GM21447 (cell line): ENCODE measurements around the gene ST3GAL6.

ENCODE experiments used
- ATAC-seq: cut with Tn5 transposase; IDR thresholded peaks from one replicate; pipeline ENCODE4 v1.9.1; 2021; ENCODE audit not compliant: unreplicated experiment

The ST3GAL6 gene

DNA sequence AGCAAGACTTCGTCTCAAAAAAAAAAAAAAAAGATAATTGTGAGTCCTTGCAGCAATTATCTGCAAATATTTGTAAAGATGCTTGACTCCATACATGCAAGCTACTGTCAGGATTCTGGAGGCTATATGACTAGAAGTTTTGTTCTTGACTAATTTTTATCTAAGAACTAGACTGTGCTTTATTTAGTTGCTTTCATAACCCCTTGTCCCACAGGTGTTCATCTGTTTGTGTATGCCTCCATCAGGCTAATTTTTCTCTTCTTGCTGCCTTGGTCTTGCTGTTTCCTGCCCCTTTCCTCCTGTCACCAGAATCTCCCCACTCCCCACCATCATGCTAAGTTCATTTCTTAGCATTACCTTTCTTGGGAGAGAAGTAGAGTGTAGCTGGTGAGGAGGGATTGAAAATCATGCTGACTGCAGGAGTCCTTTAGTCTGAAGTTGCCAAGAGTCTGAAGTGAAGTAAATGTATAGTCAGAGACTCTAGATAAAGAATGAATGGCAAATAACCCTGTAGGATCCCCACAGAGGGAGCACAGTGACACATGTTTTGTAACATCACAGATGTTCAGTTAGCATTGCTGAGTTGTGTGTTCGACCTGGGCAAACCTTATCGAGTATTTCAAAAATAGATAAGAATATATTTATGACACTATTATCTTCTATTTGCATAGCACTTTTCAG, 12.5 kb downstream of the ST3GAL6 start:
- ATAC-seq: no peak

DNA sequence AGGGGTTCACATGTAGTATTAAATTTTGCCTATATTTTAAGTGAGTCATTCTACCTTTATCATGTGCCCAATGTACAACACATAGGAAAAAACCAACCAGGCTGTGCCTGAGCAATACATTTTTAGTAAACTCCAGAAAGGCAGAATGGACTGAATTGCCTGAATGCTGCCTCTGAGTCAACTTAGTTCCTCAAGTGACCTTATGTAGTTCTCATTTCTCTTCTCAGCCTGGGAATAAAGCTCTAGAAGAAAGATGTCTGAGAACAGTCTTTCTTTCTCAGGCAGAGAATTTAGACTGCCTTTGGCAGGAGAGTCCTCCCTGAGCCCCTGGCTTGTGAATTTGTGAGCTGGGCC, 13.0 kb downstream of the ST3GAL6 start:
- ATAC-seq: no peak

DNA sequence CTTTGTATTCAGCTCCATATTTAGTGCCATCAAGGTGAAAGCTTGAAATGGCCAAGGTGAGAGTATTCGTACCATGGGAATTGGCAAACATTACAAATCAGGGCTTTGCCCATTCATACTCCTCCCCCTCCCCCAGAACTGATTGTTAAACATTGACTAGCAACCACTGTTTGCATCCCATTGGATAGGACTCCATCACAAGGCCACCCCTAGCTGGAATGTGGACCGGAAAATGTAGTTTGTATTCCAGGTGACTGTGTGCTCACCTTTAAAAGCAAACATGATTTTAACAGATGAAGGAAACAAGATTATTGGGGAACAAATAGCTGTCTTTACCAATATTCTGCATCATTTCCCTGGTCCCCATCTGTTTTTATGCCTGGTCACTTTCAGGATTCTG, 14.1 kb downstream of the ST3GAL6 start:
- no peak for ATAC-seq

DNA sequence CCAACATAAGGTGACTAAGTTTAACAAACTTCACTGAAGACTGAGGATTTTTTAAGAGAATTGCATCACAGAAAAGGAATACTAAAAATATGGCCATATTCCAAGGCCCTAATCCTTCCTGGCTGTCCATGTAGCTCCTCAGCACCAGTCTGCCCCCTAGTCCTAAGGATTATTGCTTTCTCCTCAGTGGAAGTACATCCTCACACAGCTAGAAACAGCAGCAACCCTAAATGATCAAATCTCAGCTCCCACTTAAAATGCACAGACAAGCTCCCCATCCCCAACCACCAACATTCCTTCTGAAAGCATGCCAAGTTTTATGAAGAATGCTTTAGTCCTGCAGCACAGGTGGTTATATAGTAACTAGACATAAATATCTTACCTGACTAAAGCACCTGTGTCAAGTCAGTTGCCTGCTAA, 14.7 kb downstream of the ST3GAL6 start:
- ATAC-seq: no peak

DNA sequence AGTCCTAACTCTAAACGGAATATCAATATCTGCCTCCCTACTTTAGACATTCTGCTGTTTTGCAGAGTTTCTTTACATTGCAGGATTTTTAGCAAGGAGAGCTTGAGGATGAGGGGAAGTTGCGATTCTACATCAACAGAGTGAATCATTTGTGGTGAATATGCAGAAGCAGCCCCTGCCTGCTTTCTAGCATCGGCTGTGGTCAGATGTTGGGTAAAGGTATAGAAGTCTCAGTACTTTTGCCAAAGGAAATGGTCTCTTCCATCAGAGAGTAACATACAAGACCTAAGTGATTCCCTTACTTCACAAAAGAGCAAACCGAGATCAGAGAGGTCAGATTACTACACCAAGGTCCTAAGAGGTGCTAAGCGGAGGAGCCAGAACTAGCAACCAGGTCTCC, 15.2 kb downstream of the ST3GAL6 start:
- no peak for ATAC-seq

DNA sequence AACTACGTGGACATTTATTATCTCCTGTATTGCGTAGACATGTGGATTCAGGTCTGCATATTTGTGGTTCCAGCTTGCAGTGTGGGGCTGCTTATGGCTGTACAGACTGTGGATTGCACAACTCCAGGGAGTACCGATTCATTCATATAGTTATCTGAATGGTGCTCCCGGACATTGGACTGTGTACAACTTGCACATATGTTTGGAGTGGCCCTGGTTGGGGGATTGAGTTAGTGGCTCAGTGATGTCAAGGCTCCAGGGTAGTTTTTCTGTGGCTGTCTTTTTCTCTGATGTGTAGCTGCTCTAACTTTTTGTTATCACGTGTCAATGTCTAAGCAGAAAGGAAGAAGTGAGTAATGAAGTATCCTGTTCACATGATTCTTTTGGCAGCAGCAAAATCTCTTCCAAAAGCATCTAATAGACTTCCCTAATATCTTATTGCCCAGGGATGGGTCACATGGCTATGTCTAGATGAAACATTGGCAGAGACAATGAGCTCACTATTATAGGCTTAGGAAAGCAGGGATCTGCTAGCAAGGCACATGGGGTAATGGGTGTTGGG, 15.8 kb downstream of the ST3GAL6 start:
- ATAC-seq: no peak

DNA sequence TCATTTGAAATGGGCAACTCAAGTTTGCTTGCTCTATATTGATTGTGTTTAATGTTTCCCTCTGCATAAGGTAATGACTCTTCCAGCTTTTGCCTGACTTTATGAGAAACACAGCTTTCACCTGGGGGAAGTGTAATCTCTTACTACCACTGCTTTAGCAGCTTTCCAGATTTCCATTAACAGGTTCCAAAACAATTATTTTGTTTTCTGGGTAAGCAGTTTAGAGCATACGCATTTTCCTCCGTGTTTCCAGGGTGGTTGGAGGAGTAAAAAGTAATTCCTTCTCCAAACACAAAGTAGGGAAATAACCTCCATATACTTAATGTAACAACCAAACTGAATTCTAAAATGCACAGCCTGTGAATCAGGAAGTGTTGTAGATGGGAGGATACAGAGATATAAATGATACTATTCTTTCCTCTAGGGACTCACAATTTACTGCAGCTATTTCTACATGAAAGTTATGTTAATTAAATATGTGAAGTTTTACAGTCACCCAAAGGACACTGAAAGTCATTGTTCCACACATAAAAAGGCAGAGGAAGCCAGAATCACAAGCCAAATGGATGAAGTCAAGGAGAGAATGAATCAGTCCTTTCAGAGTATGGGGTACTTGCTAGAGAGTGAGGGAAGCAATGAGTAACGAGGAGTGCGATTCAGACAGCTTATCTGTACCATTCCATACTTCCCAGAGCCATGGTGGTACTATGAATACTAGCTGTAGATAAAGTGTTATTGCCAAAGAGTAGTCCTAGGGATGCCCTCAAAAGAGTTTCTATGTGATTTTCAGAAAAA, 16.6 kb downstream of the ST3GAL6 start:
- no peak for ATAC-seq

DNA sequence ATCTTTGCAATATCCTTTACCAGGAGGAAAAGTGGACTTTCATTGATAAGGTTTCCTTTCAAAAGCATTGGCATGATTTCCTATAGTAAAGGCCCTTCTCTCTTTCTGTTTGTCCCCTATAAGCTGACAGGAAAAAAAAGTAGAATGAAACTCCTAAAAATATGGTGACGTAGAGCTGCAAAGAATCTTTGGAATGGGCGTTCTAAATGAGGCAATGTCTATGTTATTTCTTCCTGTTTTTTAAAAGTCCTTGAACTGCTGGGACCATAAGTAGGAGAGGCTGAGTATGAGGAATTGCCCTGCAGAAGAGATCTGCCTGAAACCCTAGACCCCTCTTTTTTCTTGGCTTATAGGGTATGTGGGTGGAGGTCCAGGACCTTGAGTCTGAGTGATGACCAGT, 17.2 kb downstream of the ST3GAL6 start:
- no peak for ATAC-seq

DNA sequence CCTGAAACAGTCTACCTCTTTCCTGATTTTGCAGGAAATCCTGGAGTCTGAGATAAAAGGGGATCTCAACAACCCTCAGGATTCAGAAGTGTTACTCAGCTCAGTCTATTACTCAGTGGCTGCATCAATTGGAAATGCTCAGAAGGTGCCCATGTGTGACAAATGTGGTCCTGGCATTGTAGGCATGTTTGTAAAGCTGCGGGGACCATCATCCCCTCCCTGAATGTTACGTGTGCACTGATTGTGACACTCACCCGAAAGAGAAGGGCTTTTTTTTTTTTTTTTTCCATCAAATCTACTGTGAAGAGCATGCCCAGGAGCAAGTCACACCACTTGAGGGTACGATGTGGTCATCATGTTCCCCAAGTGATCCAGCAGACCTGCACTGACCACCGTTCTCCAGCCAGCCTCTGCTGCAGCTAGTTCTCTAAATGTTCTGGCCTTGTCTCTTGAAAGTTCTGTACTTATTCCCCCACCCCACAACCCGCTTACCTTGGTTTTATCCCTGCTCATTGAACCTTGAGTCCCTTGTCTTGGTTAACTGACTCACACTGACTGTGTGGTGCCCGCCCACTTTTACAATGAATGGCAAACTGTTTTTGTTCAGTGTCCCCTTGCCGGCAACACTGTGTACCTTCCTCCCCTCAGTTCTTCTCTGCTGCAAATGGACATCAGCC, 19.8 kb downstream of the ST3GAL6 start:
- ATAC-seq: no peak

DNA sequence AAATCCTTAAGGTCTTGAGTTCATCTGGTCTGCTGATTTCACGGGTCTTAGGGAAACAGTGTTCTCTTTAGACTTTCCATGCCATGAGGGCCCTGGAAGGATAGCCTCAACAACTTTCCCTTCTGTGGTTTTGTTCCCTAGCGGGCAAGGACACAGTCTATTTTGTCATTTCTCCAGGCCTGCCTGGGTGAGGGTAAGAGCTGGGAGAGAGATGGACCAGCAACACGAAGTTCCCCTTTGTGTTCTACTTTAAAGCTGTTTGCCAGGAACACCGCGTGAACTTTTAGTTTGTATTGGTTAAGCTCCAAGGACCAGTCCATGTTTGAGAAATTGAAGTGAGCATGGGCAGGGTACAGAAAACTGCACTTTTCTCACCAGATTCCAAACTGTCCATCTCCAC, 20.9 kb downstream of the ST3GAL6 start:
- no peak for ATAC-seq

DNA sequence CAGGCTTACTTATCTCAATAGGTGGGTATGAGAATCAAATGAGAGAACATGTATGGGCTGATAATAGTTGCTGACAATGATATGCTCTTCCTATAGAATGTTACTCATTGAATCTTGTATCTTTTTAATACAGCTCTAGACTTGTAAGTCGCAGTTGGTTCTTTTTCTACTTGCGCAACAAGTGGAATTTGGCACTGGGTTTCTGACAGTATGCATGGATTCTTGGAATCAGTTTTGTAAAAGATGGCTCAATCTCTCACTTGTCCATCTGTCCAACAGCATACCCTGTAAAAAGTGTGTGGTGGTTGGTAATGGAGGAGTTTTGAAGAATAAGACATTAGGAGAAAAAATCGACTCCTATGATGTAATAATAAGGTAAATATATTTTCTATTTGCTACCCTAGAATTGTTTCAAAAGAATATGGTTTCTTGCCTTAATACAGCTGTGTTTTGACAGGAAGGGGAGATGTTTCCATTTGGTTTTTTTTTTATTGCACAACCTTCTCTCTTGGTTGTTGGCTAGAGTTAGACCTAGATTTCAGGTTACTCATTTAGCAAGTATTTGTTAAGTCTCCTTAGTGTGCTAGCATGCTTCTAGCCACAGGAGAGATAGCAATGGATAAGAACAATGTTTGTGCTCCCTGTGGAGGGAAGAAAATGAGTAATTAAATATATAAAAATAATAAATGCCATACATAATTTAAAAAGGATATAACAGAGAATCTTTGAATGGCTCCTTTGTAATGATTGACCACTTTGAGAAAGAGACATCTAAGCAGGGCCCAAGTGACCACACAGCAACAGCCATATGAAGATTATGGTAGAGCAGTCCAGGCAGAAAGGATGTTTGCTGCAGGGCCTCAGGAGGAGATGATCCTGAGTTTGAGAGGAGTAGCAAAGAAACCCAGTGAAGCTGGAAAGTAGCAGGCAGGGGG, 21.8 kb downstream of the ST3GAL6 start:
- ATAC-seq: no peak

DNA sequence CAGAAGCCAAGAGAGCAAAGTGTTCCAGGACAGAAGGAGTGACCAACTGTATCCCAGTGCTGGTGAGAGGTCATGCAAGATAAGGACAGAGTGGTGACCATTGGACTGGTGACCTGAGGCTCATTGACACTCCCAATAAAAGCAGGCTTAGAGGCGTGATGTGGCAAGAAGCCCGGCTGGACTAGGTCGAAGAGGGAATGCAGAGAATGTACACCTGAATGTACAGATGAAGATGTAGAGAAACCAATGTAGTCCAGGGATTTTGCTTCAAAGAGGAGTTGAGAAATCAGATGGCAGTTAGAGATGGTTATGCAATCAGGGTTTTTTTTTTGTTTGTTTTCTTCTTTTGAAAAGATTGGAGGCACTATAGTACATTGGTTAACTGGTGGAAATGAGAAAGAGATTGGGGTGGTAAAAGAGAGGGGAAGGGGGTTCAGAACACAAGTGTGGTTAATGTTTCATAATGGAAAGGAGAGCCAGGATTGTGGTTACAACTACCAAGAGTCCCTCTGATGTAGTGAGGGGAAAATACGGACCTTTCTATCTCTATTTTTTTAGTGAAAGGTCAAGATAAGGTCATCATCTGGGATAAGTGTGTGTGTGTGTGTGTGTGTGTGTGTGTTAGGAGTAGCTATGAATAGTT, 23.3 kb downstream of the ST3GAL6 start:
- no peak for ATAC-seq

DNA sequence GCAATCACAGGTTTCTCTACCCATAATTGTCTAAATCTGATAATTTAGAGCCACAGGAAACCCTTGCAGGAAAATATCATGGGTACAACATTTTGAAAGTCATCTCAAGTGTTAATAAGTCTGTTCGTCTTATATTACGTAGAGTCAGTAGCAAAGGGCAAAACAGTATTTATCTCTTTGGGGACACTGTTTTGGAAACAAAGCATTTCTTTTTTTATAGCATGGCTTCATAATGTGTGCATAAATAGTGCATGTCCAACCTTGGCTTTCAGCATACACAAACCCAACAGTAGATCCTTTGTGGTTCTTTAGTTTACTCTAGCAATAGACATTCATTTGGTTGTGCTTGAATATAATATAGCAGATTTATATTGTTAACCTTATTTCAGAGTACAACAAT, 24.0 kb downstream of the ST3GAL6 start:
- no peak for ATAC-seq

DNA sequence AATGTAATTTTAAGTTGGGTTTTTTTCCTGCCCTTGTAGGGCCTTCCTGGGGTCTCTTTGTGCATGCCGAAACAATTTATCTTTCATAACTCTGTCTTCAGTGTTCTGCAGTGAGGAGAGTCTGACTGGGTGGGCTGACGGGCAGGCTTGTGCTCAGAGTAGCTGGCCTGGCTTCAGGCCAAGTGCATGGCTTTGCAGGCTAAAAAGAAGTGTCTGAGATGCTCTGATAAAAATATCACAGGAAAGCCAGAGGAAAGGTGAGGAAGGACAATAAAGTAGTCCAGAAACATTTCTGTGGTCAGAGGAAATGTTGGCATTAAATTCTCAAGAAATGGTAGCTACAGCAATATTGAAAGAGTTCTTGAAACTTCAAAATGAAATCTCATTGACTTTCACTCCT, 25.5 kb downstream of the ST3GAL6 start:
- no peak for ATAC-seq

DNA sequence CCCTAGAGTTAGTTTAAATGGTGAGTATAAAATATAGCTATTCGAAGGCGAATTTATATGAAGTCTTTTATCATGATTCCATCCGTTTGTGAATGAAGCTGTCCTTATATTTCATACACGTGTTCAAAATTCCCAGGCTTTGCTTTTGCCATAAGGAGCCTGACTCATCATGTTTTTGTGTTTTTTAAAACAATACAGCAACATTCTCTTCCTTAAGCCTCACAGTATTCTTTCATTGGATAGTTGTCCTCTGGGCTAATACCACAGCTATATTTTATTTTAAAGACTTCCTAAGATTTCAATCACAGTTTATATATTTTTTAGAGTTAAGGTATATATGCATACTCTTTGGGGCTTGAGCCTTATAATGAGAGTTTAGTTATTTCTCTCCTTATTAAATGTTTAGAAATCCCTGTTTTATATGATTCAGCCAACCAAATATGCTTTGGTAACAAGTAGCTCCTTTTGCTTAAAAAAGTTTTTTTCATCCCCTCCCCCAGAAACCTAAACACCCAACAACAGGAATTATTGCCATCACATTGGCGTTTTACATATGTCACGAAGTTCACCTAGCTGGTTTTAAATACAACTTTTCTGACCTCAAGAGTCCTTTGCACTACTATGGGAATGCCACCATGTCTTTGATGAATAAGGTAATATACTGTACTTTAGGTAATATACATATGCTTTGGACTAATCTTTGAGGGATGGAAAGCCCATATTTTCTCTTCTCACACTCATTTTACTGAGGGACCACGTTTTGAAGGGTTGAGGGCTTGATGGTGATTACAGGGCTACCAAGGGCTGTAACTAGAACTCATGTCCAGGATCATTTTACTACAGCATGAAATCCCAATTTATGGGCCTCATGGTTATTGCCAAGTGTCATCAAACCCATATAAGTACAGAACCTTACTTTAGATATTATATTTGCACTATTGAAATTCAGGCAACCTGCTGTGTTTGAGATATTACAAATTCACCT, 28.5 kb downstream of the ST3GAL6 start:
- ATAC-seq: no peak

DNA sequence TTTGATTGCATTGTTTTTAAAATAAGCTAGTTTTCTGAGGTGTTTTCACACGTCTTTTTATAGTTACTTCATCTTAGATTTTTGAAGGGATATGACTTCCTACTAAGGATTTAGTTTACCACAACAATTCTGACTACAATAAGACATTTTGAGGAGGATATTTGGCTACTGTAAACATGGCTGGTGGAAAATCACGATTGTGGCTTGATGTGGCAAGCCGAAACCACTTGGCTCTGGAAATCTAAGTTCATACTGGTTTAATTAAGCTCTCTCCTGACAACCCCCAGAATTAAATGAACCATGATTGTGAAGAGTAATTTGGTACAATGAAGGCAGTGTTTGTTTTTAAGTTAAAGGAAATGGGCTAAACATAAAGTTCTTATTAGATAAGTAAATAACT, 30.8 kb downstream of the ST3GAL6 start:
- no peak for ATAC-seq

DNA sequence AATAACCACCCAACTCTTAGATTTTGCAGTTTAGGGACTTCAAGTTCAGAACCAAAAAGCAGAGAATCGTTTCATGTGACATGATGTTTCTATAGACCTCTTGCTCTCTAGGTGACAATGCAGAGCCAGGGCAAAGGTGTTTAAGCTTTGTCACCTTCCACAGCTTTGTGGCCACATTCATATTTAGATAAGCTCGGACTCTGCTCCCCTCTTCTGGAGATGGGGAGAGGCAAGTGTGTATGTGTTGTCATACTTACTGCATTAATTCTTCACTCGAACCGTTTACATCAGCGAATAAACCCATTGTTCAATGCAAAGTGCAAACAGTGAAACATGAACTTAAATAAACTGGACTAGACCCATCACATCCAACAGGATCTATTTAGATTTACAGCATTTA, 33.2 kb downstream of the ST3GAL6 start:
- no peak for ATAC-seq

DNA sequence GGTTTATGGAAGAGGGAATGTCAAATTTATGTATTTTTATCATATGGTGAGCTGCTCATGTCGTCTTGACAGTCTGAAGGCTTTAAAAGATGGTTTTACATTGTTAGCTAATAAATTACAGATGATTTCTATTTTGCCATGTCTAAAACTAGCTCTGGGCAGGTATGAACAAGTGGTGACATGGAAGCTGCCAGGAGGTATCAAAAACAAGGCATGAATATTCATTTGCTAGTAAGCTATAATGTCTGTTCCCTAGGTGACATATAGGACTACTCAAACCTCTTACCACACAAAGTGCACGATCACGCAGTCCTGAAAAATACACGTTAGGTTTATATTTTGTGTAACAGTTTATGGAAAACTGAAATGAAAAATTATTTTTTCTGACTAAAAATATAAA, 34.8 kb downstream of the ST3GAL6 start:
- ATAC-seq: no peak

DNA sequence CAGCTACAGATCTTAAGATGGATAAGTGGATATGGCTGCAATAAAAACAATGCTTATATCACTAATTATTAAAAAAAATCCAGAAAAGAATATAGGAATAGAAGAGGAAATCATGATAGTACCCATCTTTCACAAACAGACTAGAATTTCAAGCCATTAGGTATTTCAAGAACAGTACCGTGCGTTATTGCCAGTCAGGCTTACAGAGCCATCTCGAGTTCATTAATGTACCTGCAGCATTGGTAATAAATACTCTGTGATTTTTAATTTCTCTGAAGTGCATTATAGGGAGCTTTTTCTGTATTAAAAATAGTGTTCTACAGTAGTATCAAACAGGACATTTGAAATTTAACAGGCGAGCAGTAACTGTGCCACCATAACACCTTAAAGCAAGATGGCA, 35.7 kb downstream of the ST3GAL6 start:
- ATAC-seq: no peak
